ENCODE results near the gene NTSR1.

Gene NTSR1

DNA sequence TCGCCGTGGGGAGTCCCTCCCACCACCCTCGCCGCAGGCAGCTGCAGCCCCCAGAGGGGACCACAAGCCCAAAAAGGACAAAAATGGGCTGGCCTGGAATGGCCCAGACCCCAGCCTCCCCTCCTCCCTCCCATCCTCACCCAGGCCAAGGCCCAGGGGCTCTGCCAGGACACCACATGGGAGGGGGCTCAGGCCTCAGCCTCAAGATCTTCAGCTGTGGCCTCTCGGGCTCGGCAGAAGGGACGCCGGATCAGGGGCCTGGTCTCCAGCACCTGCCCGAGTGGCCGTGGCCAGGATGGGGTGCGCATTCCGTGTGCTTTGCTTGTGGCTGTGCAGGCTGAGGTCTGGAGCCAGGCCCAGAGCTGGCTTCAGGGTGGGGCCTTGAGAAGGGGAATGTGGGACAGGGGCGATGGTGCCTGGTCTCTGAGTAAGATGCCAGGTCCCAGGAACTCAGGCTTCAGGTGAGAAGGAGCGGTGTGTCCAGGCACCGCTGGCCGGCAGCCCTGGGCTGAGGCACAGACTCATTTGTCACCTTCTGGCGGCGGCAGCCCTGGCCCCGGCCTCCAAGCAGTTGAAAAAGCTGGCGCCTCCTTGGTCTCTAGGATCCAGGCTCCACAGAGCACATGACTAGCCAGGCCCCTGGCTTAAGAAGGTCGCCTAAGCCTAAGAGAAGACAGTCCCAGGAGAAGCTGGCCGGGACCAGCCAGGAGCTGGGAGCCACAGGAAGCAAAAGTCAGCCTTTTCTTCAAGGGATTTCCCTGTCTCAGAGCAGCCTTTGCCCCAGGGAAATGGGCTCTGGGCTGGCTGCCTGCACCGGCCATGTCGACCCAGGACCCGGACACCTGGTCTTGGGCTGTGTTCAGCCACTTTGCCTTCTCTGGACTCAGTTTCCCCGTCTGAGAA, 52.5 kb downstream of the NTSR1 start:
- no peak for DNase-seq

DNA sequence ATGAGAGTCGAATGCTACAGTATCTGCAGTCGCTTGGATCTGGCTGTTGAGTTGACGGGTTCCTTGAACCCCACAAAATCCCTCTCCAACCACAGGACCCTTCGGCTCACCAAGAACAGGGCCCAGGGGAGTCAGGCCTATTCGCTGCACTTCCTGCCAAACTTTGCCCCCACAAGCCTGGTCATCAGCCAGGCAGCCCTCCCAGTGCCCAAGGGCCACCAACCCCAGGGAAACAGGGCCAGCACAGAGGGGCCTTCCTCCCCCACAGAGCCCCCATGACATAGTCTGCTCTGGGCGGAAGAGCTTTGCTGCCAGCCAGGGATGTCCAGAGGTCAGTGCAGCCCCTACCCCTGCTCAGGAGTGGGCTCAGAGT, 53.1 kb downstream of the NTSR1 start:
- DNase-seq = no peak

DNA sequence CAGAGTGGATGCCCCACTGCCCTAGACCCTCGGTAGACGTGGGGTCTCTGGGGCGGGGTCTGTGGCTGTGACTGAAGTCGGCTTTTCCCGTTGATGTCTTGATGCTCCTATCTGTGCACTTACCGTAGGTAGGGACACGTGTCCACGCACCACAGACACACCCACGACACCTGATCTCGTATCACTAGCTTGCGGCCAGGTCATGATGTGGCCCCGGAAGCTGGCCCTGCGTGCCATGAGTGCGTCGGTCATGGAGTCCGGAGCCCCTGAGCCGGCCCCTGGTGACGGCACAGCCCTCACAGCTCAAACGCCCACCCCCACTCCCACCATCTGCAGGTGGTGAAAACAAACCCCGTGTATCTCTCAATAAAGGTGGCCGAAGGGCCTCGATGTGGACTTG, 53.7 kb downstream of the NTSR1 start:
- no peak for DNase-seq

DNA sequence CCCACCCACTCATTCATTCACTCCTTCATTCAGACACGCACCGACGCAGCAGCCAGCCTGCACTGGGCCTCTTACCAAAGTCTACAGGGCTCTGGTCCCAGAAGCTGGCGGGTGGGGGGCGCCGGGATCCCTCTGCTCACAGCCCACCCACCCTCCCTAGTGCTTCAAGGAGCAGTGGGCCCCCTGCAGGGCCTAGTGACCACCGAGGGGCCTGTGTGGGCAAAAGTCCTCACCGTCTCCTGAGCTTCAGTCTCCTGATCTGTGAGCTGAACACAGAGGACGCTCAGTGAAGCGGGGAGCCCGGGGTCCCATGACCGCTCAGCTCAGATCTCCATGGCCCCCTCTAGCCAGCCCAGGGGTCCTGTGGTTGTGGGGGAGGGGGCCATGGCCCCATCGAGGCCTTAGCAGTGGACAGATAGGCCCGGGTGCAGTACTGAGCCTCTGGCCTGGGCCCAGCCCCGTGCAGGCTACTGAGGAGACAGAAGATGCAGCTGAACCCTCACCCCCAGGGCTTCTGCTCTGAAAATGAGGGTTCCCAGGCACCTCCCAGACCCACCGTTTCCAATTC, 54.2 kb downstream of the NTSR1 start:
- DNase-seq = no peak

DNA sequence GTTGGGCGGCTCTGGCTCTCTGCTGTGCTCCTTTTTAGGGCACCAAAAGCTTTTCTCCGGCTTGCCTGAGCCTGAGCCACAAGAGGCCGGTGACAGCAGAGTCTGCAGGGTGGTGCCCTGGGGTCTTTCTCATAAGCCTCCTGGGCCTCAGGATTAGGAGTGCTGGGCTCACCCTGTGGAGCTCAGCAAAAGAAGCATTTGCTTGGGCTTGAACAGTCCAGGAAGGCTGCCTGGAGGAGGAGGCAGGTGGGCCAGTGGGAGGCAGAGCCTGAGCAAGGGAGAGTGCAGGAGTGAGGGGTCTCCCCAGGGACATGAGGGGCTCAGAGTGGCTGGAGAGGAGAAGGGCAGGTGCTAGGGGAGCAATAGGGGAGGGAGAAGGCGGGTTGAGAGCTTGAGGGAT, 54.8 kb downstream of the NTSR1 start:
- DNase-seq = no peak

DNA sequence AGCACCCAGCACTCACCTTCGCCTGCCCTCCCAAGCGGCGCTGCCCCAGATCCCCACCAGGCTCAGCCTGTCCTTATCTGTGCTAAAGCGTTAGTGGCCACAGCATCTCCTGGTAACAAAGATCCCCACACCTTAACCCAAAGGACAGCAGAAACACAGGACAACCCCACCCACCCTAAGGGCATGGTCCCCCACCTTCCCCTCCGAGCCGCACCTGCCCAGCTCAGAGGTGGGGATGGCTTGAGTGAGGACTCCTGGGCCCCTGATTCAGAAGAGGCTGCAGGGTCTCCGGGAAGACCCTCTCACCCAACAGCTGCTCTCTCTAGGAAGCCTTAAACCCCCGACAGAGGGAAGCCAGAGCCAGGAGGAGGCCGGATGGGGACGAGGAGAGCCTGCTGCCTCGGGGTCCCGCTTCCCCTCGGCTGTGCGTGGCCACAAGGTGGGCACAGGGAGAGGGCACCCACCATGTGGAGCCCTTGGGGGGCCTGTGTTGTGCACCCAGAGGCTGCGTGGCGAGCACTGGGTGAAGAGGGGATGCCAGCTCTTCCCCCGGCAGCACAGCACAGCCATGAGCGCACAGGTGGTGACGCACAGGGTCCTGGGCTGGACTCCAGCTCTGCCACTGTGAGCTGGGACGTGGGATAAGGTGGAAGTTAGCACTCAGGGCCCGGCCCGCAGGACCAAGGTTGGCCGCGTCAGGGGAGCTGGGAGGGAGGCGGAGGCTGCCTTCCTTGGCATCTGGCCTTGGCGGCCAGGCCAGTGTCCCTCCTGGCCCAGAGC, 55.7 kb downstream of the NTSR1 start:
- no peak for DNase-seq

DNA sequence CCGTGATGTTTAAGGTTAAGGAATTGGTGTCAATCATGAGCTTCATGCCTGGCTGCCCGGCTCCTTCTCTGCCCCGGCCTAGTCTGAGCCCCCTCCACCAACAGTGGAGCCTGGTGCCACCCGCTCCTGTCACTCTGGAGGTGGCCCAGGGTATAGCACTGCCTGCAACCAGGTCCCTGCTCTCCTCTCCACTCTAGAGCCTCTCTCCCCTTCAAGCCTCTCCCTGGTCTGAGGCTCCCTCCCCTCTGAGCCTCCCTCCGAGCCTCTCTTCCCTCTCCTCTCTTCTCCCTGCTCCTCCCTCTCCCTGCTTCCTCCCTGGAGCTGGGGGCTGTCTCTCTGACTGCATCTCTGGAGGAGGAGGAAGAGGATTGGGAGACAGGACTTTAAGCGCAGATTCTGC, 56.4 kb downstream of the NTSR1 start:
- DNase-seq = no peak

DNA sequence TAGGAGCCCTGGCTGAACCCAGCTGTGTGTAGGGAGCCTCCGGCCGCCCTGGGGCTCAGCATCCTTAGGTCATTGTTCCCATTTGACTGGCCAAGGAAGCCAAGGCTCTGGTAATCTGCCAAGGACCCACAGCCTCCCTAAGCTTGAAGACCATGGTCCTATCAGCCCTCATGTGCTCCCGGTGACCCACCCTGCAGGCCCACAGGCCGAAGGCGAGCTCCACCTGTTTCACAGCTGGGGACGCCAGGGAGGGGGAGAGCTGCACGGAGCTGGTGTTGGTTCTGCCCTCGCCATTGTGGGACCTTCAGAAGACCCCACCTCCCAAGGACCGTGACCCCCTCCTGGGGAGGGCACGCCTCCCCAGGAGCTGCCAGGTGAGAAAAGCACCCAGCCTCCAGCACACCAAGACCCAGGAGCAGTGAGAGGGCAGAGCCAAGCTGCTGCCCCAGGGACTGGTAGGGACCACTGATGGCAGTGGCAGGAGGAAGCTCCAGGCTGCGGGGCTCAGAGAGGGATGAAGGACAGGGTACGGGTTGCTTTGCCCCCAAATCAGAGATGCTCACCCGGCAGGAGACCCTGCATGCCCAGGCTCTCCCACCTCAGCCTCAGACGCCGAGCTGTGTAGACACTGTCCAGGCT, 56.9 kb downstream of the NTSR1 start:
- DNase-seq = no peak

DNA sequence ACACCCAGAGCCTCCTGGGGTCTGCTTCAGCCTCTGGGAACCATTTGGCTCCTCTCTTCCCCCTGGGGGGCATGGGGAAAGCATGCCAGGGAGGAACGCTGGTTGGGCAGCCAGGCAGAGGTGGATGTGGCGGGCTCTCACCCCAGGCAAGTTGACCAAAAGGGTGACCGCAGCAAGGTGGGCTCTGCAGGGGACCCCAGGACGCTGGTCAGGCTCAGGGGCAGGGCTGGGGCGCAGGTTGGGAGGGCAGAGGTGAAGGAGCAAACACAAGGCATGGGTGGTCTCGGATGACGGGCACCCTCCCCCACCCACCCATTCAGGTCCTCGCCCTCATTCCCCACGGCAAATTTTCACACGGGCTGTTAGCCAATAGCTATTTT, 57.4 kb downstream of the NTSR1 start:
- DNase-seq = no peak

DNA sequence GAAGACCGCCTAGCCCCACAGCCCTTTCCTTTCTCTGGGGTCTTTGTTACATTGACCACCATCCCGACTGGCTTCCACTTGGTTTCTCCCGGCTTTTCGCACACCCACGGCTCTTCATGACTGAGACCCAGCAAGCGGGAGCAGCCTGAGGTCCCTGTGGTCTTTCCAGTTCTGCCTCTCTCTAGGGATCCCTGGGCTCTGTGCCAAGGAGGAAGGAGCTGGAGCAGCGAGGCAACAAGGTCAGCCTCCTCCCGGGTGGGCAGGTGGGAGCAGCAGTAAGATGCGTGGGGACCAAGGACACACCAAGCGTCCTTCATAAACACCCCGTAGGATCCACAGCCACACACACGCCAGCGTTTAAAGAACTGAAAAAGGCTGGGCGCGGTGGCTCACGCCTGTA, 58.1 kb downstream of the NTSR1 start:
- DNase-seq = no peak

DNA sequence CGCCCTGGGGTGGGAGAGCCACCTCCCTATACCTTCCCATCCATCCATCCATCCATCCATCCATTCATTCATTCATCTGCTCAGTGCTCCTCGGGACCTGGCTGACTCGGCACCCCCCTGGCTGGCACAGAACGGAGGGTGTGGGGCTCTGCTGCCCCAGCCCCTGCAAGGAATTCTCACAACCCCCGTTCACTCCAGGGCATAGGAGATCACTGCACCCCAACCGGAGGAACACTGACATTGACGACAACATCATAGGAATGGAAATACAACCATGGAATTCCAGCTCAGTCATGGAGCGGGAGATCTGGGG, 59.6 kb downstream of the NTSR1 start:
- no peak for DNase-seq

DNA sequence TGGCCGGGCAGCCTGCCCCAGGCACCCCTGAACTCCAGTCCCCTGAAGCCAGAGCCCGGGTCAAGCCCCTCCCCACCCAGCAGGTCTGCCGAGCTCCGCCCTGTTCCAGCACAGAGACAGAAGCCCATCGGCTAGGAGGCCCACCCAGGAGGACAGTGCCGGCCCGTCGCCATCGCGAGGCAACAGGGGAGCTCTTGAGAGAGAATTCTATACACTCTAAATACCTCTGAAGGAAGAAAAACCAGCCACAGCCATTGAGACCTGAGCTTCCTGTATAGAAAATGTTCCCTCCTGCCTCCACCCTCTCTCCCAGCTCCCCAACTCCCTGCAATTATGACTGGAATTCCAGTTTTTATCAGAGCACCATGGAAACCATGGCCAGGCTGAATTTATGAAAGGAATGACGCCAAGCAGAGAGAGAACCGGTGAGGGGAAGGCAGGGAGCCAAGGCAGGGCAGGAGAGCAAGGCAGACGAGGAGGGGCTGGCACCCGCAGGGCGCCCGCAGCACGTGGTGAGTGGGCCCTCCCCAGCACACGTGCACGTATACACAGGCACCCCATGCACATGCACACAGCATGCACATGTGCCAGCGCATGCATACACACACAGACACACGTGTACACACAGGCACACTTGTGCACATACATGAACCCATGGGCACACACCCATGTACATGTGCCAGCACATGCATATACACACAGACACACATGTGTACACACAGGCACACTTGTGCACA, 60.1 kb downstream of the NTSR1 start:
- DNase-seq = no peak

DNA sequence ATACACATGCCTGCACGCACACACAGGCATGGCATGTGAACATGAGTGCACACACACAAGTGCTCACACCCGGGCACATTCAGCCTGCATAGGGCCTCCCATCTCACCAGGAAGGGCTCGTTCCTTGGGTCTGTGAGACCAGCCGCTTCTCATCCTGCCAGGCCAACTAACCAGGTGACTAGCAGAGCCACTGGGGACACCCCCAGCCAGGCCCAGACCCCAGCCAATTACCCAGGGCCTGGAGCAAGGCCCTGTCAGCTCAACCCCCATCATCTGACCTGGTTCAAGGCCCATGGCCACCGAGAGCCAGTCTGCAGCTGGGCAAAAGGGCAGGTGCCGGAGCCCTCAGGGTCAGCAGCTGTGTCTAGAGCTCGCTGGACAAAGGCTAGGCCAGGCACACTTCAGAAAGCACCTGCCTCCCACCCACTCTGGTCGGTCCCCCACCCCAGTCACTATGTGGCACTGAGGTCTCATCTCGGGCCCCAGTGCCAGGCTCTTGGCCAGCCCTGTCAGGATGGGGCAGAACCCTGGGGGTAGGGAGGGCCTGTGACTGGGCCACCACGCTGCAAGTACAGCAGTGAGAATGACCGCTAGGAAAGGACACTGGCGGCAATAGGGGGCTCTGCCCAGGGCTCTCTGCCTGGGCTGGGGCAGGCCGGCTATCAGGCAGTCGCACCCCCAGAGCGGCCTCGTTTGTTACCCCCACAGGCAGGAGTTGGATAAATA, 60.9 kb downstream of the NTSR1 start:
- DNase-seq = no peak

DNA sequence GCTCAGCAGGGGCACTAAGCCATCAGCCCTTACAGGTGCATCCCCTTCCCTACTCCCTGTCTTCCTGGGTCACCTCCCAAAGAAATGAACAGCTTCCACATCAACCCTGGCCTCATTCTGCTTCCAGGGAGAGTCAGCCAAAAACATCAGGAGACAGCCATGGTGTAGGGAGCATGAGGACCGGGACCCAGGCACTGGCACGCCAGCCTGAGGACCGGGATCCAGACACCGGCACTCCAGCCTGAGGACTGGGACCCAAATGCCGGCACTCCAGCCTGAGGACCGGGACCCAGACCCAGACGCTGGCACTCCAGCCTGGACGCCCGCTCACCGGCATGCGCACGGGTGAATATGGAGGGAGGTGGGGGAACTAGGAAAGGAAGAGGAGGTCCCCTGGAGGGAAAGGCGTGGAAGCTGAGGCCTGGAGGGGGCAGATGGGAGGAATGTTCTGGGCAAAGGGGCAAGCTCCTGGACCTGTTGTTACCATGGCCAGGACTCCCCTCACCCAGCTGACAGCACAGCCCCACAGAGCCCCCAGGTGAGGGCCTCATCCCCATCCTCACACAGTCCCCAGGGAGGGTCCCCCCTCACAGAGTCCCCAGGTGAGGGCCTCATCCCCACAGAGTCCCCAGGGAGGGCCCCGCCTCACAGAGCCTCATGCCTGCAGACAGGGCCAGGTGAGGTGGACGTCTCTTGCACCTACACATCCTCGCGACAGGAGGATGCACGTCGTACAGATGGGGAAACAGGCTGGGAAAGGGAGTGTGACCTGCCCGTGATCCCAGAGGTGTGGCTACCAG, 61.7 kb downstream of the NTSR1 start:
- no peak for DNase-seq

DNA sequence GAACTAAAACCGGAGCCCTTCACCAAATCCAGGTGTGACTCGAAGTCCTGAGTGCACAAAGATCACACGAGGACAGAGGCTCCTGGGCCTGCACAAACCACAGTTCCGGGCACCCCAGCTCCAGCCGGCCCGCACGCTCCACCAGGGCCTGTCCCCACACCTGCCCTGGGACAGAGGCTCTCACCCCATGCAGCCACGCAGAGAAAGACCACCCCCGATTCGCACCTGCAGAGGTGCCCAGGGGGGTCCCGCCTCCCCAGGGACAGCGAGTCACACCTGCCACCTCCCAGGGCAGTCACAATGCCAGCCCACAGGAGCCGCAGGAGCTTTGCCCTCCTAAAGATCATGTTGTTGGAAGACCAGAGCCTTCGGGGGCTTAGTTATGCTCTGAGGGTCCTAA, 62.3 kb downstream of the NTSR1 start:
- no peak for DNase-seq

DNA sequence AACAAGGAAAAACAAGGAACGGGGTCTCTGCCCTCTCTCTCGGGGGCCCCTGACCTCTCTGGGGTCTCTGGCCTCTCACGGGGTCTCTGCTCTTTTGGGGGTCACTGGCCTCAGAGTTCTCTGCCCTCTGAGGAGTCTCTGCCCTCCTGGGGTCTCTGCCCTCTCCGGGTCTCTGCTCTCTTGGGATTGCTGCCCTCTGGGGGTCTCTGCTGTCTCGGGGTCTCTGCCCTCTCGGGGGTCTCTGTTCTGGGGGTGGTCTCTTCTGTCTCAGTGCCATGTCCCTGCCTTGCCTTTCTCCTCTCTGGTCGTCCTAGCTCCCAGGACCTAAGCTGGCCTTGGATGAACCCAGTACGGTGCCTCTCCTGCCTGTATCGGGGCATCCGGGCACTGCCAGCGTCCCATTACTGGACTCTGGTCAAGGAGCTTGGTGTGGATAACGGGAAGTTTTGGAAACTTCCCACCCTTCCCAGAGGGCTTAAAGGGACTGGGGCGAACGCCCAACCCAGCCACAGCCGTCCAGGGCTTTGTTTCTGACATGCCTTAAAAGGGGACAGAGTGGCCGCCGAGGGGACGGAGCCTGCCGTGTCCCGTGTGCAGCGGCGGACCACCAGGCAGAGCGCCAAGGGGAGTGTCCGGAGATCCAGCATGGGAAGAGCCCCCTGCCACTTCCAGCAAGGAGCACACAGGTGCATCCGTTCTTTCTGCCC, 62.9 kb downstream of the NTSR1 start:
- DNase-seq = no peak

DNA sequence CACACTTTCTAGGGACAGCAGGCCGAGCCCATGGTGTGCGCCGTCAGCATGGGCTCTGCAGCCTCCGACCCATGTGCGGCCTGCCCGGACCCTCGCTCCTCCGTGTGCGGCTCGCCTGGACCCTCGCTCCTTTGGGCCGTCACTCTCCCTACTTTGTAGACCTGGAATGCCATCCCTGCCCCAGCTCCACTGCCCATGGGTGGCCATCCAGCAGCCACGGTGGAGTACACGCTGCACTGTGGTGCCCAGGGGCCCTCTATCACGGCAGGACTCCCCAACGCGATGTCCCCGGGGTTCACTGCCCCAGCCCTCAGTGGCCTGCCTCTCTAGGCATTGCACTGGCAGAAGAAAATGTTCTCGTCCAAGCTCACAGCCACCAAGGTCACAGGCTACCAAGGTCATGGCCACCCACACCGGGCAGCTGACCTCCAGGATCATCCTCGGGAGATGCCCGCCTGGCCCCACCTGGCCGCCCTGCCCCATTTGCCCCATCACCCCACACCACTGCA, 63.5 kb downstream of the NTSR1 start:
- no peak for DNase-seq

DNA sequence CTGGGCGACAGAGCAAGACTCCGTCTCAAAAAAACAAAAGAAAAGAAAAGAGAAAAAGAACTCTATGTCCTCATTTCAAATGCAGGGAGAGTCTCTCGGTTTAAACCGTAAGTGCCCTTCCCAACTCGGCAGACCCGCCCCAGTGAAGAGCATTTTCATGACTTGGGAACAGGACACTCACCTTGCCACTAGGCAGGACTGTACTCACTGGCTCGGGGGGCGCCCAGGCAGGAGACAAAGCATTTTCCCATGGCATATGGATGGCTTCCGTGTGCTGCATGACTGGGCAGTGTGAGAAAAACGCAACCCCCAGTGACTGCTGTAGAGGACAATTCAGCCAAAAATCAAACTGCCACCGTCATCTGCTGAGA, 64.0 kb downstream of the NTSR1 start:
- no peak for DNase-seq

DNA sequence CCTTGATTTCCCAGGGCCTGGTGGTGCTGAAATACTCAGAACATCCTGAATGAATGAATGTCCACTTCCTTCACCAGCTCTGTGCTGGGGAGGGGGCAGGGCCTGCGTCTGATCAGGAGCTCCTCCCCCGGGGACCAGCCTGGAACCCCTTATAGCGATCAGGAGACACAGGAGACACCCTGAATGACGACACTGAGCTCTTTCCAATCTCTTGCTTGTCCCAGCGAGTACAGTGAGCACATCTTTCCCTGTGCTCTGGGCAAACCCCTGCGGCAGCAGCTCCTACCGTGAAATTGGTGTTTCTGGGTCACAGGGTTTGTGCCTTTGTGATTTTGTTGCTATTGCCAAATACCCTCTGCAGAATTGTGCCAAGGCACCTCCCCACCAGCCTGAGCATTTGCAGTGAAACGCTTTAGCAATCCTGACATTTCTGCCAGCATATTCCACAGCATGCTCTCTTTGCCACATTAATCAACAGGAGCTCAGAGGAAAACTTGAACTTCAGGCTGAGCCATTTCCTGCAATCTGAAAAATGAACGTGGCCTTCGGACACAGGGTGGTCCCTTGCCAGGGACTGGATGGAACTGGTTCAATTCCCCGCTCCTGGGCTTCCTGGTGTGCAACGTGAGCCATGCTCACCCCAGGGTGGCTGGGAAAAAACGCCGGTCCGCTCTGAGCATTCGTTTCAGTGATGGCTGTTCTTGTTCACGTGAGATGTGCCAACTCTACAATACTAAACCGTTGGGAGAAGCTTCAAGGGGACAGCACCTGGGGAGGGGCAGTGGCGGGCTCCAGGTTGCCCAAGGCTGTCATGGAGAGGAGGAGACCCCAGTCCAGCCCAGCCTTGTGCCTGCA, 64.6 kb downstream of the NTSR1 start:
- DNase-seq = no peak

Data from KG1 (cell line).